HepG2 (cell line): ENCODE results near the gene RABGGTA. TPM values are rescaled to one million over a fixed set of nuclear protein-coding genes. Genes with fewer than 3 reads are reported as not detected.

ENCODE experiments used
- ATAC-seq: fragments of 200-7000 bp; cut with Tn5 transposase; 3 replicates; pipeline ENCODE4 v1.9.1; 2020; ENCODE audit warnings: mild to moderate bottlenecking, moderate library complexity
- BruUV-seq: library from RNA; stranded (reverse); fragments of 400-500 nt; replicated peaks from 2 replicates; lab custom pipeline; 2021; lab: Mats Ljungman, UMichigan
- CTCF ChIA-PET: fragments of 300-600 bp; formaldehyde crosslinking; extraction: SDS; loops from one replicate; lab custom pipeline; 2021; ENCODE audit warnings: low total read pairs, inconsistent platforms, low intra/inter-chr PET ratio; lab: Yijun Ruan, JAX
- POLR2A ChIA-PET: fragments of 350-600 bp; sonication (Branson Sonifier 250); formaldehyde crosslinking; loops from one replicate; lab custom pipeline; 2020; ENCODE audit warnings: antibody characterized with exemption, inconsistent platforms; lab: Yijun Ruan, JAX
- DNase-seq: peaks from one replicate; pipeline ENCODE4 v3.0.0-alpha.2; 2015; ENCODE audit warnings: low spot score
- FAIRE-seq: peaks from 3 replicates; lab custom pipeline; 2011; peaks lifted over from hg19 to GRCh38; lab: Jason Lieb, UNC
- H2AFZ ChIP-seq: one replicate; pipeline ENCODE4 v1.6.1; 2011; ENCODE audit warnings: low read length, inconsistent platforms
- H3K27ac ChIP-seq: fragments of 300-600 bp; 3 replicates; pipeline ENCODE4 v1.8.0; 2011; ENCODE audit warnings: mixed run types, mild to moderate bottlenecking, mixed read lengths, low read length, inconsistent platforms; ENCODE audit not compliant: insufficient read depth; ENCODE audit errors: extremely low read length
- H3K27me3 ChIP-seq, 2 experiments: fragments of 200-600 bp in 1 of 2; 2 replicates in 1 of 2; 3 replicates in 1 of 2; pipeline versions ENCODE4 v1.6.0 to v1.8.0; 2011; ENCODE audit warnings: low read length in 2 of 2, mild to moderate bottlenecking in 2 of 2, moderate library complexity in 2 of 2, inconsistent platforms in 1 of 2; ENCODE audit not compliant: insufficient read depth in 2 of 2, control insufficient read depth in 1 of 2
- H3K36me3 ChIP-seq, 2 experiments: fragments of 200-600 bp in 1 of 2; replicated peaks in 1 of 2; 2 replicates in 1 of 2; 3 replicates in 1 of 2; pipeline versions ENCODE4 v1.5.1 to v1.8.0; 2011; ENCODE audit warnings: low read length in 2 of 2, inconsistent platforms in 1 of 2; ENCODE audit not compliant: insufficient read depth in 2 of 2, control insufficient read depth in 1 of 2
- H3K4me1 ChIP-seq: 2 replicates; pipeline ENCODE4 v1.5.1; 2012; ENCODE audit warnings: low read length, inconsistent platforms; ENCODE audit not compliant: insufficient read depth
- H3K4me2 ChIP-seq: 2 replicates; pipeline ENCODE4 v1.6.0; 2011; ENCODE audit warnings: low read depth, low read length, inconsistent platforms
- H3K4me3 ChIP-seq, 3 experiments: fragments of 200-600 bp in 1 of 3; sonication (generic), shearing (Covaris generic) in 1 of 3; replicated peaks in 1 of 3; 2 replicates each; pipeline ENCODE4 v1.5.1; 2011 to 2016; ENCODE audit warnings: low read length in 3 of 3, inconsistent platforms in 2 of 3, low read depth in 2 of 3, mild to moderate bottlenecking in 2 of 3, control low read depth in 1 of 3, mixed read lengths in 1 of 3; ENCODE audit not compliant: insufficient read depth in 1 of 3
- H3K79me2 ChIP-seq: one replicate; pipeline ENCODE4 v1.6.1; 2011; ENCODE audit warnings: low read length, inconsistent platforms; ENCODE audit not compliant: insufficient read depth
- H3K9ac ChIP-seq: 2 replicates; pipeline ENCODE4 v1.6.0; 2011; ENCODE audit warnings: mild to moderate bottlenecking, low read depth, low read length, inconsistent platforms; ENCODE audit not compliant: insufficient read depth
- H3K9me3 ChIP-seq: 2 replicates; pipeline ENCODE4 v1.5.1; 2012; ENCODE audit warnings: mild to moderate bottlenecking, low read length
- H4K20me1 ChIP-seq: 2 replicates; pipeline ENCODE4 v1.6.0; 2011; ENCODE audit warnings: inconsistent platforms, mild to moderate bottlenecking, low read length, moderate library complexity; ENCODE audit not compliant: insufficient read depth
- AGO2 ChIP-seq: fragments of 200-400 bp; formaldehyde crosslinking; optimal IDR thresholded peaks from 2 replicates; pipeline ENCODE3; 2017; ENCODE audit warnings: mild to moderate bottlenecking, low read depth, low read length, moderate library complexity
- EEA1 ChIP-seq: sonication (generic); formaldehyde crosslinking; IDR thresholded peaks from 2 replicates; pipeline ENCODE4 v1.5.1; 2020; ENCODE audit warnings: mild to moderate bottlenecking, missing genetic modification reagents, borderline replicate concordance
- EED ChIP-seq: sonication (generic); formaldehyde crosslinking; IDR thresholded peaks from 2 replicates; pipeline ENCODE4 v1.5.0; 2020; ENCODE audit warnings: mild to moderate bottlenecking, missing genetic modification reagents
- IKZF1 ChIP-seq: fragments of 450-650 bp; IDR thresholded peaks from 2 replicates; pipeline ENCODE4 v1.7.1; 2016
- MEIS1 ChIP-seq: sonication (generic); formaldehyde crosslinking; IDR thresholded peaks from 2 replicates; pipeline ENCODE4 v1.9.0; 2021; ENCODE audit warnings: mild to moderate bottlenecking, missing genetic modification reagents, moderate library complexity, borderline replicate concordance
- MXD3 ChIP-seq: IDR thresholded peaks from 2 replicates; pipeline ENCODE4 v1.6.1; 2016; ENCODE audit warnings: mild to moderate bottlenecking, missing biosample characterization, missing genetic modification reagents
- MZF1 ChIP-seq: sonication (generic); formaldehyde crosslinking; IDR thresholded peaks from 2 replicates; pipeline ENCODE4 v1.8.1; 2023; ENCODE audit warnings: mild to moderate bottlenecking, missing genetic modification reagents, borderline replicate concordance
- RBFOX2 ChIP-seq: fragments of 200-400 bp; formaldehyde crosslinking; IDR thresholded peaks from 2 replicates; pipeline ENCODE4 v1.6.1; 2017; ENCODE audit warnings: low read depth, mild to moderate bottlenecking, low read length
- TCF7 ChIP-seq: sonication (generic); IDR thresholded peaks from 2 replicates; pipeline ENCODE4 v1.6.1; 2016; ENCODE audit warnings: antibody characterized with exemption, low read depth
- TCF7L2 ChIP-seq: IDR thresholded peaks from 2 replicates; pipeline ENCODE4 v1.6.1; 2011; ENCODE audit warnings: mild to moderate bottlenecking, low read depth, low read length, moderate library complexity
- ZC3H13 ChIP-seq: sonication (generic); formaldehyde crosslinking; IDR thresholded peaks from 2 replicates; pipeline ENCODE4 v1.8.1; 2023; ENCODE audit warnings: mild to moderate bottlenecking, missing genetic modification reagents, moderate library complexity
- ZNF205 ChIP-seq: IDR thresholded peaks from 2 replicates; pipeline ENCODE4 v1.6.1; 2018; ENCODE audit warnings: missing biosample characterization, missing genetic modification reagents
- ZNF343 ChIP-seq: sonication (generic); formaldehyde crosslinking; IDR thresholded peaks from 2 replicates; pipeline ENCODE4 v1.4.0; 2020; ENCODE audit warnings: mild to moderate bottlenecking, missing genetic modification reagents
- ZNF841 ChIP-seq: sonication (generic); formaldehyde crosslinking; IDR thresholded peaks from 2 replicates; pipeline ENCODE4 v1.8.1; 2023; ENCODE audit warnings: missing genetic modification reagents, borderline replicate concordance
- ZNF883 ChIP-seq: sonication (generic); formaldehyde crosslinking; IDR thresholded peaks from 2 replicates; pipeline ENCODE4 v1.5.1; 2020; ENCODE audit warnings: mild to moderate bottlenecking, missing genetic modification reagents; ENCODE audit errors: not compliant biosample characterization
- WGBS: methylation state at CpG from one replicate; pipeline ENCODE4 v1.1.6; 2017; ENCODE audit warnings: low lambda C conversion rate; 5-methylcytosine and 5-hydroxymethylcytosine counted together
- in situ Hi-C: cut with HindIII; loops from 2 replicates; pipeline ENCODE4 v1.10.0; 2017; ENCODE audit warnings: low pct_unique_long_range_greater_than_20kb; ENCODE audit not compliant: extremely low pct_ligation_motif_present
- intact Hi-C: fragments of 100-400 bp; cut with micrococcal nuclease; formaldehyde crosslinking; loops from one replicate; pipeline ENCODE4 v1.10.0; 2022; ENCODE audit not compliant: unreplicated experiment
- polyA plus RNA-seq, 8 experiments: library from polyadenylated mRNA; depleted of rRNA in 3 of 8; stranded (reverse) in 7 of 8; unstranded in 1 of 8; fragments of >200 nt; fragmentation: Illumina TruSeq in 4 of 8; extraction: Trizol in 4 of 8; gene quantifications; 2 replicates each; pipeline versions ENCODE4 v1.2.1 to v1.2.3, GENCODE V29; 2011 to 2016; ENCODE audit warnings: low read depth in 4 of 8, missing spikeins in 1 of 8, mixed read lengths in 1 of 8; ENCODE audit not compliant: insufficient read depth in 1 of 8
- total RNA-seq, 5 experiments: library from RNA; depleted of rRNA; stranded (reverse); fragments of >200 nt; fragmentation: Illumina TruSeq; extraction: Trizol; gene quantifications; 2 replicates each; pipeline ENCODE4 v1.2.3, GENCODE V29; 2016; ENCODE audit warnings: low read depth in 1 of 5

The RABGGTA gene
- total and polyA plus RNA-seq, 2 of the 13 experiments (the other 11 are each of a cell fraction or from before 2014, with no cell fraction given): 57.9 to 90.8 TPM

DNA sequence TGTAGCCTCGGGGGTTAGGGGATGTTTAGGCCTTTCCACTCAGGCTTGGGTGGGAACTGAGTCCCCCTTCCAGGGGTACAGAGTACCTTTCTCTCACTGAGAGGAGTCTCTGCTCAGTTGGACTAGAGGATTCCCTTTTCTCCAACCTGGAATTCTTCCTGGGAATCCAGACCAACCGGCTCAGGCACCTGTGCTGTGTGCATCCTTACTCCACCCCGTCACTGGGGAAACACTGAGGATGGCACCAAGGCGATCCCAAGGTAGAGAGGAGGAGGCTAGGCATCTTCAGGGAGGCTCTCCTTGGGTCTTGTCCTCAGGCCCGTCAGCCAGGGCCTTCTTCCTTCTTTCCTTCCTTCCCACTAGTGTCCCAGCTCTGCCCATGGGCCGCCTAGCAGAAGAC is 7.5 kb downstream of the RABGGTA start:
- in situ Hi-C loops: no loop called here
- no peak for ATAC-seq

GRCh38 chr14:24262821-24263733 is 8.3 kb downstream of the RABGGTA start, which contains the start of gene TGM1:
TGM1 (minus strand) TSS chr14:24263177; CDS start chr14:24262352, 825 bp downstream.
- Histone ChIP-seq H4K20me1 (no peaks in the 10 kb centered on the region), H3K9ac (peak within 1 kb of the TSS; percentile 5; the same call in 1 of the 2 replicates), H3K4me1 (peaks cover 13% of the 10 kb centered on the region), H3K4me2 (no peak within 1 kb of the TSS), H3K36me3 (peaks cover 19 to 28% of the 10 kb centered on the region in 2 experiments; a peak in 4 of 5 replicates), H3K4me3 (no peak within 1 kb of the TSS), H3K79me2 (no peaks in the 10 kb centered on the region), H3K27ac (no peak within 1 kb of the TSS), H3K9me3 (no peaks in the 10 kb centered on the region), H3K27me3 (no peaks in the 10 kb centered on the region), H2AFZ (no peak within 1 kb of the TSS)
- no TSS peak for BruUV-seq
- WGBS: 83% methylated on average over 14 of the region's 14 CpGs
- ATAC-seq (peak; percentile 1), FAIRE-seq (no peak), DNase-seq (no peak)
- in situ Hi-C loops: no loop called here
- intact Hi-C loops: no loop called here
- POLR2A ChIA-PET: interaction anchor here (1.0 to 16.5 kb wide), 5 partner anchors 7 to 44 kb away, joined by 3 to 435 read pairs (median 23); partner anchors contain the start of genes CIDEB, DHRS1, NOP9 and RABGGTA
- CTCF ChIA-PET: no interaction called here
- TF ChIP-seq MZF1: no peak
- TF ChIP-seq AGO2: peak; percentile 51
- TF ChIP-seq IKZF1: 0 out of 2 replicates have a peak, but pooled peaks have one; percentile 43
- no peak for TF ChIP-seq TCF7
- 0 out of 2 replicates have a peak, but pooled peaks have one; percentile 67 for TF ChIP-seq EEA1
- TF ChIP-seq EED (CRISPR knock-in tag): 0 out of 2 replicates have a peak, but pooled peaks have one; percentile 34
- TF ChIP-seq ZNF883 (CRISPR knock-in tag): peak; percentile 62
- TF ChIP-seq MXD3 (CRISPR knock-in tag): 0 out of 2 replicates have a peak, but pooled peaks have one; percentile 23
- 0 out of 2 replicates have a peak, but pooled peaks have one; percentile 33 for TF ChIP-seq MEIS1 (CRISPR knock-in tag)

More for the DNA sequence above, 7.5 kb downstream of the RABGGTA start:
- Histone ChIP-seq H3K36me3 (peaks cover 19 to 33% of the 10 kb centered on the region in 2 experiments; a peak in 4 of 5 replicates), H3K4me1 (peaks cover 13% of the 10 kb centered on the region), H3K4me2 (no peak overlapping the region), H4K20me1 (no peaks in the 10 kb centered on the region), H3K4me3 (no peak overlapping the region), H3K79me2 (no peaks in the 10 kb centered on the region), H2AFZ (no peak overlapping the region), H3K27ac (no peak overlapping the region), H3K9me3 (no peaks in the 10 kb centered on the region), H3K9ac (peak overlapping the region; percentile 5; the same call in 1 of the 2 replicates), H3K27me3 (no peaks in the 10 kb centered on the region)
- DNase-seq (no peak), FAIRE-seq (no peak)
- ChIA-PET CTCF (no interaction called here), POLR2A (interaction anchor here (1.6 to 16.5 kb wide), 3 partner anchors 12 to 44 kb away, joined by 7 to 435 read pairs (median 23); partner anchors contain the start of genes CIDEB and TINF2)
- intact Hi-C loops: no loop called here
- WGBS: 87% methylated on average over 6 of the region's 6 CpGs
- TF ChIP-seq ZC3H13 (CRISPR knock-in tag) (no peak), RBFOX2 (peak; percentile 4; the same call in 1 of the 2 replicates), ZNF205 (CRISPR knock-in tag) (no peak), ZNF841 (CRISPR knock-in tag) (no peak), ZNF343 (CRISPR knock-in tag) (0 out of 2 replicates have a peak, but pooled peaks have one; percentile 39), TCF7L2 (no peak)
- BruUV-seq: no TSS peak
